Measurements from ENCODE around the gene CELSR1. TPM values are rescaled to one million over a fixed set of nuclear protein-coding genes. Genes with fewer than 3 reads are reported as not detected.
A peak's percentile ranks its signal among the peaks of the same experiment; 100 is the strongest.

Gene CELSR1
- total RNA-seq, 1 experiment from 2014 or later, result 22.6 TPM

DNA sequence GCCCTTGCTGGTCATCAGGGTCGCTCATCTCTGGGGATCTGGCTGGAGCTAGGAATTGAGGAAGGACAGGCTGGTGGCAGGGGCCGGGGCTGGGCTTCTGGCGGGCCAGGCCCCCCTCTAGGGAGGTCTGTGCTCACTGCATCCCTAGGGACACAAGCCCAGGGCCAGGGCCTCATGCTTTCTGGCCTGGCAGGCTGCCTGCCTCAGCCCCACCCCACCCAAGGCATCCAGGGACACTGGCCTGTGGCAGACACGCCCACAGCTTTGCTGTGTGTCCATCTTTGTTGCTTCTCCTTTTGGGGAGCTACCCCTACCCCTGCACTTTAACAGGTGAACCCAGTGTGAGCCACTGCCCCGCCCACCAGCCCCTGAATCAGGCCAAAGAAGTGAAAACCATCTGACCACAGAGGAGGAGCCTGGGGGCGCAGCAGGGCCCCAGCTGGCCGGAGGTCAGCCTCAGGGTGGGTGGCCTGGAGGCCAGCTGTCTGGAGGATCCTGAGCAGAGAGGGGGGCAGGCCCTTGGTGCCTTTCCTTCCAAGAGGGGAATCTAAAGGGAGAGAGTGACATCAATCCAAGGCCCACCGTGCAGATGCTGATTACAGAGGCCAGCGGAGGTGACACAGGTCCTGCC, 26.8 kb upstream of the CELSR1 start:
- TF ChIP-seq, protein P1, sequence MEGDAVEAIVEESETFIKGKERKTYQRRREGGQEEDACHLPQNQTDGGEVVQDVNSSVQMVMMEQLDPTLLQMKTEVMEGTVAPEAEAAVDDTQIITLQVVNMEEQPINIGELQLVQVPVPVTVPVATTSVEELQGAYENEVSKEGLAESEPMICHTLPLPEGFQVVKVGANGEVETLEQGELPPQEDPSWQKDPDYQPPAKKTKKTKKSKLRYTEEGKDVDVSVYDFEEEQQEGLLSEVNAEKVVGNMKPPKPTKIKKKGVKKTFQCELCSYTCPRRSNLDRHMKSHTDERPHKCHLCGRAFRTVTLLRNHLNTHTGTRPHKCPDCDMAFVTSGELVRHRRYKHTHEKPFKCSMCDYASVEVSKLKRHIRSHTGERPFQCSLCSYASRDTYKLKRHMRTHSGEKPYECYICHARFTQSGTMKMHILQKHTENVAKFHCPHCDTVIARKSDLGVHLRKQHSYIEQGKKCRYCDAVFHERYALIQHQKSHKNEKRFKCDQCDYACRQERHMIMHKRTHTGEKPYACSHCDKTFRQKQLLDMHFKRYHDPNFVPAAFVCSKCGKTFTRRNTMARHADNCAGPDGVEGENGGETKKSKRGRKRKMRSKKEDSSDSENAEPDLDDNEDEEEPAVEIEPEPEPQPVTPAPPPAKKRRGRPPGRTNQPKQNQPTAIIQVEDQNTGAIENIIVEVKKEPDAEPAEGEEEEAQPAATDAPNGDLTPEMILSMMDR (conservative IDR thresholded peaks at IDR 0.05), result no peak
- H3K27ac Mint-ChIP-seq, result peak overlapping the region; percentile 70 to 85 (median 80); a peak in 5 of 7 replicates
- H3K56ac ChIP-seq (ENCODE audit: insufficient read length, low read depth, low read length), result no peak overlapping the region
- H2BK20ac ChIP-seq (ENCODE audit: low read depth, low read length, poor library complexity, severe bottlenecking), result no peak overlapping the region
- no peak overlapping the region for H2BK15ac ChIP-seq (ENCODE audit: low read depth, low read length)
- peak overlapping the region; percentile 21 for H3K18ac ChIP-seq (ENCODE audit: insufficient read length, low read depth, low read length)
- no peaks in the 10 kb centered on the region for H3K79me1 ChIP-seq (ENCODE audit: insufficient read depth, low read depth, low read length, poor library complexity, severe bottlenecking)
- H3K23ac ChIP-seq (ENCODE audit: insufficient read length, low read depth, low read length), result no peak overlapping the region
- no peak overlapping the region for H2AFZ ChIP-seq (ENCODE audit: low read length)
- no peaks in the 10 kb centered on the region for H3K79me2 ChIP-seq (ENCODE audit: insufficient read depth, low read length)
- no peak overlapping the region for H2BK5ac ChIP-seq (ENCODE audit: insufficient read length, low read length)
- peaks cover 6 to 8% of the 10 kb centered on the region in 2 experiments; a peak in 4 of 5 replicates for H3K9me3 Mint-ChIP-seq
- no peak overlapping the region for H4K91ac ChIP-seq (ENCODE audit: insufficient read length, low read depth, low read length)
- H4K8ac ChIP-seq (replicated peaks; ENCODE audit: insufficient read length, low read depth, low read length), result no peak overlapping the region
- H3K9ac ChIP-seq (ENCODE audit: extremely low read depth, insufficient read length, low read length), result no peak overlapping the region
- no peak overlapping the region for H2AK5ac ChIP-seq (ENCODE audit: insufficient read length, low read length)
- peaks cover 3 to 19% of the 10 kb centered on the region in 2 experiments for H3K4me1 Mint-ChIP-seq
- no peak overlapping the region for H3K4me3 Mint-ChIP-seq
- peaks cover 5% of the 10 kb centered on the region for H3K27me3 Mint-ChIP-seq (ENCODE audit: low read depth)
- no peak overlapping the region for H3K27ac ChIP-seq (ENCODE audit: insufficient read length, low read depth, low read length)
- H4K20me1 ChIP-seq (ENCODE audit: control insufficient read depth, insufficient read depth, insufficient read length), result no peaks in the 10 kb centered on the region
- WGBS (ENCODE audit: extremely low coverage, insufficient read length, low lambda C conversion rate), result no CpG with 5 or more reads among the region's 9 CpGs
- no peak overlapping the region for H3K4me2 ChIP-seq (ENCODE audit: insufficient read depth, insufficient read length, low read length)
- no peaks in the 10 kb centered on the region for H3K23me2 ChIP-seq (ENCODE audit: insufficient read length, low read depth, low read length, poor library complexity, severe bottlenecking)
- H3K4ac ChIP-seq (ENCODE audit: low read depth, low read length), result no peak overlapping the region
- no peak overlapping the region for H3K14ac ChIP-seq (ENCODE audit: insufficient read depth, low read length)
- H2BK12ac ChIP-seq (ENCODE audit: insufficient read length, low read depth, low read length), result no peak overlapping the region
- no peak for DNase-seq
- H3K4me1 ChIP-seq (ENCODE audit: insufficient read depth, low read length), result no peaks in the 10 kb centered on the region
- no peaks in the 10 kb centered on the region for H3K36me3 Mint-ChIP-seq (ENCODE audit: insufficient read depth in 1 of 3, low read depth in 3 of 3)
- no peaks in the 10 kb centered on the region for H3K9me3 ChIP-seq (ENCODE audit: control insufficient read depth, low read depth, low read length)
- no peaks in the 10 kb centered on the region for H3K27me3 ChIP-seq (ENCODE audit: insufficient read depth, low read length)
- no peak overlapping the region for H2BK120ac ChIP-seq (ENCODE audit: low read depth, low read length, poor library complexity, severe bottlenecking)
- H4K5ac ChIP-seq (ENCODE audit: insufficient read length, low read depth, low read length), result no peak overlapping the region
- H3T11ph ChIP-seq (ENCODE audit: low read length), result no peak overlapping the region

Data from H9 (cell line).